A549 (cell line): ENCODE data around the gene TEX22.

Experiments
- CEBPB ChIP-seq, 2 experiments: fragments of >200 bp in 1 of 2; sonication (Bioruptor Twin) in 1 of 2; formaldehyde crosslinking in 1 of 2; IDR thresholded peaks; 2 replicates each; pipeline ENCODE4 v1.6.1; 2012 to 2016
- CHD2 ChIP-seq: fragments of 150-350 bp; IDR thresholded peaks from 2 replicates; pipeline ENCODE4 v1.6.1; 2014; ENCODE audit warnings: low read length; ENCODE audit not compliant: partially characterized antibody
- JUN ChIP-seq, 2 experiments: fragments of >200 bp; sonication (Bioruptor Twin); formaldehyde crosslinking; IDR thresholded peaks; 2 replicates in 1 of 2; 3 replicates in 1 of 2; pipeline ENCODE4 v1.6.1; 2016 to 2017
- MAZ ChIP-seq: fragments of 150-350 bp; IDR thresholded peaks from 2 replicates; pipeline ENCODE4 v1.6.1; 2014; ENCODE audit warnings: antibody characterized with exemption, low read depth, low read length, borderline replicate concordance
- POLR2A ChIP-seq: IDR thresholded peaks from 2 replicates; pipeline ENCODE4 v1.6.1; 2012; ENCODE audit warnings: mild to moderate bottlenecking, low read length
- TF ChIP-seq, protein P1 (sequence below): fragments of >200 bp; sonication (Bioruptor Twin); formaldehyde crosslinking; IDR thresholded peaks from 3 replicates; pipeline ENCODE4 v1.5.1; 2016
- TF ChIP-seq, protein P2 (sequence below): fragments of 150-350 bp; IDR thresholded peaks from 2 replicates; pipeline ENCODE4 v1.6.1; 2014; ENCODE audit warnings: low read depth, mild to moderate bottlenecking, low read length
- TF ChIP-seq, protein P3 (sequence below): IDR thresholded peaks from 2 replicates; pipeline ENCODE4 v1.6.1; 2012; ENCODE audit warnings: low read depth, borderline replicate concordance

DNA sequence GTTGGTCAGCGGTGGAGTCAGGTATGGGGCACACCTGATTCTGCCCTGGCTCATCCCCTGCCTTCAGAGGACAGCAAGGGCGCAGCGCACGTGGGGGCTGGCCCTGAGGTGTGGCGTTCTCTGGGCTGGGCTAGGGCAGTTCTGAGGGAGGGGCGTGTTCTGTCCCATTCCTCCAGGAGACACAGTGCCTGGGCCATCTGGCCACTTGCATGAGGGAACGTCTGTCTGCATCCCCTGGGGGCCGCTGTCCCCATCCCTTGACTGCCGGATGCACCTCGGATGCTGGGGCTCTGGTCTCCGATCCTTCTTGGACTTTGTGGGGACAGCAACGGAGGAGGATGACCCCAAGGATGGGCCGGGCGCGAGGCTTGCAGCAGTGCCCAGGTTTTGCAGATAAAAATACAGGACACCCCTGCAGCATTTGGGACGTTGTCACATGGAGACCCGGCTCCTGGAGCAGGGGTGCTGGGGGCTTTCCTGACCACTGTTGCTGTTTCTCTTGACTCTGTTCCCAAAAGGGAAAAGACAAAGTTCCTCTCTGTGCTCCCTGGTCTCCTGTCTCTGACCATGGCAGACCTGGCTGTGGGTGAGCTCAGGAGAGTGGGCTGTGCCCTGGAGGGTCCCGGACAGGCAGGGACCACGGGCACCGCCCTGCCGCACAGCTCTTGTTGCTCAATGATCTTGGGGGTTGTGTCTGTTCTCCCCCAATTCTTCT, 28.2 kb downstream of the TEX22 start:
- TF ChIP-seq, protein P1, sequence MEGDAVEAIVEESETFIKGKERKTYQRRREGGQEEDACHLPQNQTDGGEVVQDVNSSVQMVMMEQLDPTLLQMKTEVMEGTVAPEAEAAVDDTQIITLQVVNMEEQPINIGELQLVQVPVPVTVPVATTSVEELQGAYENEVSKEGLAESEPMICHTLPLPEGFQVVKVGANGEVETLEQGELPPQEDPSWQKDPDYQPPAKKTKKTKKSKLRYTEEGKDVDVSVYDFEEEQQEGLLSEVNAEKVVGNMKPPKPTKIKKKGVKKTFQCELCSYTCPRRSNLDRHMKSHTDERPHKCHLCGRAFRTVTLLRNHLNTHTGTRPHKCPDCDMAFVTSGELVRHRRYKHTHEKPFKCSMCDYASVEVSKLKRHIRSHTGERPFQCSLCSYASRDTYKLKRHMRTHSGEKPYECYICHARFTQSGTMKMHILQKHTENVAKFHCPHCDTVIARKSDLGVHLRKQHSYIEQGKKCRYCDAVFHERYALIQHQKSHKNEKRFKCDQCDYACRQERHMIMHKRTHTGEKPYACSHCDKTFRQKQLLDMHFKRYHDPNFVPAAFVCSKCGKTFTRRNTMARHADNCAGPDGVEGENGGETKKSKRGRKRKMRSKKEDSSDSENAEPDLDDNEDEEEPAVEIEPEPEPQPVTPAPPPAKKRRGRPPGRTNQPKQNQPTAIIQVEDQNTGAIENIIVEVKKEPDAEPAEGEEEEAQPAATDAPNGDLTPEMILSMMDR: no peak
- no peak for TF ChIP-seq JUN (IDR thresholded peaks at IDR 0.05)
- no peak for TF ChIP-seq CHD2
- TF ChIP-seq, protein P2, sequence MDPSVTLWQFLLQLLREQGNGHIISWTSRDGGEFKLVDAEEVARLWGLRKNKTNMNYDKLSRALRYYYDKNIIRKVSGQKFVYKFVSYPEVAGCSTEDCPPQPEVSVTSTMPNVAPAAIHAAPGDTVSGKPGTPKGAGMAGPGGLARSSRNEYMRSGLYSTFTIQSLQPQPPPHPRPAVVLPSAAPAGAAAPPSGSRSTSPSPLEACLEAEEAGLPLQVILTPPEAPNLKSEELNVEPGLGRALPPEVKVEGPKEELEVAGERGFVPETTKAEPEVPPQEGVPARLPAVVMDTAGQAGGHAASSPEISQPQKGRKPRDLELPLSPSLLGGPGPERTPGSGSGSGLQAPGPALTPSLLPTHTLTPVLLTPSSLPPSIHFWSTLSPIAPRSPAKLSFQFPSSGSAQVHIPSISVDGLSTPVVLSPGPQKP: no peak
- no peak for TF ChIP-seq CEBPB (IDR thresholded peaks at IDR 0.05)
- TF ChIP-seq, protein P3, sequence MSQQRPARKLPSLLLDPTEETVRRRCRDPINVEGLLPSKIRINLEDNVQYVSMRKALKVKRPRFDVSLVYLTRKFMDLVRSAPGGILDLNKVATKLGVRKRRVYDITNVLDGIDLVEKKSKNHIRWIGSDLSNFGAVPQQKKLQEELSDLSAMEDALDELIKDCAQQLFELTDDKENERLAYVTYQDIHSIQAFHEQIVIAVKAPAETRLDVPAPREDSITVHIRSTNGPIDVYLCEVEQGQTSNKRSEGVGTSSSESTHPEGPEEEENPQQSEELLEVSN: no peak
- TF ChIP-seq MAZ: no peak
- TF ChIP-seq POLR2A: no peak
